PC-9 (cell line): ENCODE data around the gene NR0B1. TPM values are rescaled to one million over a fixed set of nuclear protein-coding genes. Genes with fewer than 3 reads are reported as not detected.
A peak's percentile ranks its signal among the peaks of the same experiment; 100 is the strongest.

Experiments
- BruUV-seq: library from RNA; stranded (reverse); fragments of 400-500 nt; replicated peaks from 2 replicates; lab custom pipeline; 2021; lab: Mats Ljungman, UMichigan
- CTCF ChIA-PET: fragments of 300-600 bp; sonication (Branson Sonifier 250); formaldehyde crosslinking; loops from one replicate; lab custom pipeline; 2022; ENCODE audit warnings: antibody characterized with exemption; lab: Charles Lee
- POLR2A ChIA-PET: fragments of 300-600 bp; sonication (Branson Sonifier 250); formaldehyde crosslinking; loops from one replicate; lab custom pipeline; 2022; ENCODE audit warnings: antibody characterized with exemption; ENCODE audit not compliant: unreplicated experiment; lab: Charles Lee
- DNase-seq, 2 experiments: peaks; one replicate each; pipeline versions ENCODE4 v3.0.0 to v3.0.0-alpha.2; 2015 to 2022; ENCODE audit warnings: mixed read lengths in 1 of 2
- H2AFZ ChIP-seq: fragments of 200-600 bp; sonication (generic); 2 replicates; pipeline ENCODE4 v1.8.1; 2017; ENCODE audit warnings: antibody characterized with exemption
- H3F3A ChIP-seq: fragments of 200-600 bp; sonication (generic); 2 replicates; pipeline ENCODE4 v1.8.1; 2017; ENCODE audit warnings: antibody characterized with exemption, mild to moderate bottlenecking, low read depth; ENCODE audit not compliant: insufficient read depth
- H3K27ac ChIP-seq: fragments of 200-600 bp; sonication (generic); 2 replicates; pipeline ENCODE4 v1.6.1; 2016; ENCODE audit warnings: mixed run types
- H3K27me3 ChIP-seq: fragments of 200-600 bp; sonication (generic); 2 replicates; pipeline ENCODE4 v1.6.1; 2016; ENCODE audit warnings: low read depth, mixed run types; ENCODE audit not compliant: insufficient read depth
- H3K36me3 ChIP-seq: fragments of 200-600 bp; sonication (generic); 2 replicates; pipeline ENCODE4 v1.6.1; 2016; ENCODE audit warnings: low read depth, mixed run types
- H3K4me1 ChIP-seq: fragments of 200-600 bp; sonication (generic); replicated peaks from 2 replicates; pipeline ENCODE4 v1.6.1; 2016; ENCODE audit warnings: mixed run types; ENCODE audit not compliant: insufficient read depth
- H3K4me2 ChIP-seq: fragments of 200-600 bp; sonication (generic); 2 replicates; pipeline ENCODE4 v1.6.1; 2017; ENCODE audit warnings: mixed run types
- H3K4me3 ChIP-seq: fragments of 200-600 bp; sonication (generic); 2 replicates; pipeline ENCODE4 v1.6.1; 2016; ENCODE audit warnings: mixed run types
- H3K79me2 ChIP-seq: fragments of 200-600 bp; sonication (generic); 2 replicates; pipeline ENCODE4 v1.6.1; 2017; ENCODE audit warnings: low read depth, mixed run types
- H3K9me2 ChIP-seq: fragments of 200-600 bp; sonication (generic); 2 replicates; pipeline ENCODE4 v1.8.1; 2017; ENCODE audit warnings: mild to moderate bottlenecking; ENCODE audit not compliant: insufficient read depth
- H3K9me3 ChIP-seq: fragments of 200-600 bp; sonication (generic); 2 replicates; pipeline ENCODE4 v1.8.1; 2016; ENCODE audit warnings: low read depth; ENCODE audit not compliant: insufficient read depth
- H4K20me1 ChIP-seq: fragments of 200-600 bp; sonication (generic); 2 replicates; pipeline ENCODE4 v1.8.1; 2017; ENCODE audit not compliant: insufficient read depth
- CTCF ChIP-seq: fragments of 200-600 bp; sonication (generic); conservative IDR thresholded peaks from 2 replicates; pipeline ENCODE4 v1.6.1; 2017; ENCODE audit warnings: mixed run types, antibody characterized with exemption, mild to moderate bottlenecking, moderate library complexity
- EZH2 ChIP-seq: fragments of 200-600 bp; sonication (generic); IDR thresholded peaks from 2 replicates; pipeline ENCODE4 v1.8.0; 2017; ENCODE audit warnings: antibody characterized with exemption, low read depth
- intact Hi-C: fragments of 100-400 bp; cut with micrococcal nuclease; formaldehyde crosslinking; loops from one replicate; pipeline ENCODE4 v1.10.0; 2022; ENCODE audit not compliant: unreplicated experiment
- total RNA-seq: library from RNA; stranded (reverse); gene quantifications from 2 replicates; pipeline ENCODE4 v1.2.3, GENCODE V29; 2021

NR0B1 gene
- total RNA-seq, 1 experiment from 2014 or later = 66.6 TPM

DNA sequence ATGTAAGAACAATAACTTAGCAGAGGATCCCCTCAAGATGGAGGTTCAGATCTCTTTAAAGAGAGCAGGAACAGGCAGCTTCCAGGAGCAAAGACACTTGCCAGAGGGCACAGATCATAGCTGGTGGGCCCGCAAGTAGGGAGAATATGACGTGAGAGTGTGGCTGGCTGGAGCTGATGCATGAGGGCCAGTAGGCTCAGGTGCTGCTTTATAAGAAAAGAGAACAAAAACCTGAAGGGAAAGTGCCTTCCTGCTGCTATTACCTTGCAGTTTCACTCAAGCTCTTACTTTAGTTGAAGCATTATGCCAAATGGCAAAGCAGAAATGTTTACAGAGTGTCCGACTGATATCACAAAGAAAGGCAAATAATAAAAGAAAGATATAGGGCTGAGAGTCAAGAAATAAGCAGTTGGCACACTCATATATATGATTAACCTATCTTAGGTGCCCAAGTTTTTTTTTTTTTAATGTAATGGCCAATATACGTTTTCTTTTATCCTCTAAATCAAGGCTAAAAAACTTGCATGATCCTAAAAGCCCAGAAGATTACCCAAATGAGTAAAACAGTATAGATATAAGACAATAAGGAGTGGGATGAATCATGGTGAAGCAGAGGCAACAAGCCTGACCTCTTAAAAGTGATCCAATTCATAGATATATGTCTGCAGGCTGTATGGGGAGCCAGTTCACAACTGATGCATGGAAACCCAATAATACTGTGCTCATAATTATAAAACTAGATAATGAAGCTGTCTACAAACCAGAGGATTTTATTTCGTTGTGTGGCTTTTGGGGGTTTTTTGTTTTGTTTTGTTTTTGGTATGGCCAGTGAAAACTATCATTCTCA is 12.6 kb downstream of the NR0B1 start:
- no TSS peak for BruUV-seq
- Histone ChIP-seq H3K4me3 (no peak overlapping the region), H3K4me2 (no peak overlapping the region), H4K20me1 (no peaks in the 10 kb centered on the region), H3K27ac (no peak overlapping the region), H3K79me2 (no peaks in the 10 kb centered on the region), H3K36me3 (no peaks in the 10 kb centered on the region), H2AFZ (no peak overlapping the region), H3K4me1 (no peaks in the 10 kb centered on the region; the same call in 1 of the 2 replicates), H3F3A (no peaks in the 10 kb centered on the region), H3K9me3 (no peaks in the 10 kb centered on the region), H3K9me2 (no peaks in the 10 kb centered on the region), H3K27me3 (no peaks in the 10 kb centered on the region)
- intact Hi-C loops = no loop called here
- no peak for TF ChIP-seq CTCF
- TF ChIP-seq EZH2 = no peak
- ChIA-PET POLR2A (no interaction called here), CTCF (no interaction called here)
- no peak for DNase-seq

GRCh38 chrX:30283456-30284200 is 25.6 kb downstream of the NR0B1 start:
- DNase-seq = peak; percentile 29 to 85
- Histone ChIP-seq H3K9me3 (peaks cover 17% of the 10 kb centered on the region), H3K27ac (peak overlapping the region; percentile 99), H3K4me2 (peak overlapping the region; percentile 35; the same call in 1 of the 2 replicates), H3K79me2 (no peaks in the 10 kb centered on the region), H3K27me3 (no peaks in the 10 kb centered on the region), H3K4me1 (peaks cover 28% of the 10 kb centered on the region), H3F3A (peaks cover 15% of the 10 kb centered on the region), H3K4me3 (no peak overlapping the region), H3K9me2 (no peaks in the 10 kb centered on the region), H4K20me1 (no peaks in the 10 kb centered on the region), H3K36me3 (peaks cover 5% of the 10 kb centered on the region; the same call in 1 of the 2 replicates), H2AFZ (peak overlapping the region; percentile 49; the same call in 1 of the 2 replicates)
- POLR2A ChIA-PET = interaction anchor here (0.6 to 1.0 kb wide), 2 partner anchors 19 to 26 kb away, joined by 3 read pairs; no protein-coding TSS in a partner anchor
- BruUV-seq = TSS peak; percentile 88
- CTCF ChIA-PET = interaction anchor here (0.7 kb wide), 1 partner anchor 28 kb away, joined by 10 read pairs; no protein-coding TSS in a partner anchor
- intact Hi-C loops = loop anchor here (1.0 kb wide), 4 partner anchors 20 to 621 kb away; no protein-coding TSS in a partner anchor
- TF ChIP-seq EZH2 (no peak), CTCF (no peak)

GRCh38 chrX:30282527-30282926 is 26.7 kb downstream of the NR0B1 start:
- H4K20me1 ChIP-seq = no peaks in the 10 kb centered on the region
- H3F3A ChIP-seq = peaks cover 15% of the 10 kb centered on the region
- H3K79me2 ChIP-seq = no peaks in the 10 kb centered on the region
- no peaks in the 10 kb centered on the region for H3K9me2 ChIP-seq
- DNase-seq = peak in 1 of 2 experiments; percentile 46
- intact Hi-C loops = no loop called here
- BruUV-seq = no TSS peak
- peaks cover 5% of the 10 kb centered on the region; the same call in 1 of the 2 replicates for H3K36me3 ChIP-seq
- ChIA-PET POLR2A (interaction anchor here (0.6 to 0.7 kb wide), 2 partner anchors 22 to 29 kb away, joined by 3 read pairs; no protein-coding TSS in a partner anchor), CTCF (no interaction called here)
- H3K4me3 ChIP-seq = no peak overlapping the region
- no peaks in the 10 kb centered on the region for H3K27me3 ChIP-seq
- H3K4me2 ChIP-seq = no peak overlapping the region
- TF ChIP-seq CTCF (no peak), EZH2 (no peak)
- peaks cover 28% of the 10 kb centered on the region for H3K4me1 ChIP-seq
- H3K9me3 ChIP-seq = peaks cover 17% of the 10 kb centered on the region
- H3K27ac ChIP-seq = peak overlapping the region; percentile 99
- H2AFZ ChIP-seq = no peak overlapping the region
